ENCODE measurements around the gene SFXN3.

SFXN3 gene

DNA sequence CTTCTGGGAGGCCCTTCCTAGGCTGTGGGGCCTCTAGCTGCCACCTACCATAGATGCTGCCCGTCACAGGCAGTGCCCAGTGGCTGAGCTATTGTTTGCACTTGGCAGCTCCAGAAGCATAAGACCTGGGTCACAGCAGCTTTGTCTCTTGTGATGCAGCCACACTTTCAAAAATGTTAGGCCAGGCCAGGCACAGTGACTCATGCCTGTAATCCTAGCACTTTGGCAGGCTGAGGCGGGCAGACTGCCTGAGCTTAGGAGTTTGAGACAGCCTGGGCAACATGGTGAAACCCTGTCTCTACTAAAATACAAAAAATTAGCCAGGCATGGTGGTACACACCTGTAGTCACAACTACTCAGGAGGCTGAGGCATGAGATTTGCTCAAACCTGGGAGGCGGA, 21.3 kb downstream of the SFXN3 start:
- Mint-ChIP-seq H3K27ac (peak overlapping the region in 1 of 2 donors; percentile 61), H3K4me3 (no peak overlapping the region), H3K9me3 (no peaks in the 10 kb centered on the region), H3K4me1 (peaks cover 36% of the 10 kb centered on the region), H3K27me3 (peaks cover 40% of the 10 kb centered on the region)
- ATAC-seq (no peak), DNase-seq (no peak)

DNA sequence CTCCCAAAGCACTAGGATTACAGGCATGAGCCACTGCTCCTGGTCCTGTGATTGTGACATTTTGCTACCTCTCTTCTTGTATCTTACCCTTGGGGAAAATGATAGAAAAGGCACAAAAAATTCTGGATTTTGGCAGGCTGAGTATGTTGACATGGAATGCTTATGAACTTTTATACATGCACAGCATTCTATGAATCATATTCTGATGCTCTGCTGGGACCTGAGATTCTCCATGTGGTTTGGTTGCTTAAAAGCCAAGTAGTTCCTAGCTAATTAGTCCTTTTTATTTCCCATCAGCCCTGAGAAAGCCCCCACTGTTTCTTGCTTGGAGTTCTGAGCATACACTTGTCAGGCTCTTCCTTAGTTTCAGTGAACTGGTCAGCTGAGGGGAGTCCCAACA, 22.5 kb downstream of the SFXN3 start:
- no peak overlapping the region for H3K27ac Mint-ChIP-seq
- ATAC-seq = no peak
- peaks cover 30% of the 10 kb centered on the region for H3K4me1 Mint-ChIP-seq
- H3K9me3 Mint-ChIP-seq = no peaks in the 10 kb centered on the region
- H3K27me3 Mint-ChIP-seq = peaks cover 28% of the 10 kb centered on the region
- H3K4me3 Mint-ChIP-seq = no peak overlapping the region
- DNase-seq = no peak

DNA sequence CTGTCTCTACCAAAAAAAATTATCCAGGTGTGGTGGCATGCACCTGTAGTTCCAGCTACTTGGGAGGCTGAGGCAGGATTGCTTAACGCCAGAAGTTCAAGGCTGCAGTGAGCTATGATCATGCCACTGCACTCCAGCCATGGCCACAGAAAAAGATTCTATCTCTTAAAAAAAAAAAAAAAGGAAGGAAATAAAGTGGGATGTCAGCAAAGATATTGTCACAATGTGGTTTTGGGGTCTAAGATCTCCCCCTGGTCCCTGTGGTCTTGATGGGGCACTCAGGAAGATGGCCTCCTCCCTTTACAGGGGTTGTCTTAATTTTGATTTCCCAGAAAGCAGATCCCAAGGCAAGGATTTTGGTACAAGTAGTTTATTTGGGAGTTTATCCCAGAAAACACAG, 23.3 kb downstream of the SFXN3 start:
- H3K27me3 Mint-ChIP-seq = peaks cover 20% of the 10 kb centered on the region
- H3K4me1 Mint-ChIP-seq = peaks cover 26% of the 10 kb centered on the region
- ATAC-seq (no peak), DNase-seq (no peak)
- no peaks in the 10 kb centered on the region for H3K9me3 Mint-ChIP-seq
- no peak overlapping the region for H3K4me3 Mint-ChIP-seq
- H3K27ac Mint-ChIP-seq = no peak overlapping the region

DNA sequence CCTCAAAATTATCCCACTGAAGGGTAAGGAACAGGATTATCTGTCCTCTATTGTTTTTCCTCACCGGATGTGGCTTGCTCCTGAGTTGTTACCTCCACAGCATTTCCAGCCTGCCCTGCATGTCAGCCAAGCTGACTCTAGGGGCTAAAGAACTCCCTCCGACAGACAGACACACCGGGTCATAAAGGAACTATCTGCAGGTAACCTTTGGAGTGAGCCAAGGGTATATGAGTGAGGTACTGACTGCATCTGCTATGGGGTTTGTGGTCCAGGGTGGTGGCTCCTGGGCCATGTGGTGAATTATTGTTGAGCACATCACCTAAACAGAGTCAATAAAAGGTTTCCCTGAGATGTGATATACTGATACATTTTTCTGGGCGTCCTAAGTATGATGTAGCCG, 23.8 kb downstream of the SFXN3 start:
- Mint-ChIP-seq H3K27me3 (peaks cover 14% of the 10 kb centered on the region), H3K27ac (no peak overlapping the region), H3K9me3 (no peaks in the 10 kb centered on the region), H3K4me3 (no peak overlapping the region), H3K4me1 (peaks cover 26% of the 10 kb centered on the region)
- ATAC-seq (no peak), DNase-seq (no peak)

DNA sequence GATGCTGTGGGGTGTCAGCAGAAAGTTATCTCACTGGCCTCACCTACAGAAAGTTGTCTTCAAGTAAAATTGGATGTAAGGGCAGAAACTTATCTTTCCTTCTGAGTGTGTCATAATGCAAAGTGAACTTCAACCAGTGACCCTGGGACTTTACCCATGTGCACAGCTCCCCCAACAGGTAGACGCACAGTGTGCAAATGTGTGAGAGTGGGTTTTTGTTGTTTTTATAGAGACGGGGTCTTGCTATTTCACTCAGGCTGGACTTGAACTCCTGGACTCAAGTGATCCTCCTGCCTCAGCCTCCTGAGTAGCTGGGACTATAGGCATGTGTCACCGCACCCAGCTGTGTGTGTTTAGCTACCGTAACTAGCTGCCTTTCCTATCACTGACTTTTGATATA, 24.4 kb downstream of the SFXN3 start:
- H3K9me3 Mint-ChIP-seq = no peaks in the 10 kb centered on the region
- peaks cover 9% of the 10 kb centered on the region for H3K27me3 Mint-ChIP-seq
- peaks cover 23% of the 10 kb centered on the region for H3K4me1 Mint-ChIP-seq
- no peak overlapping the region for H3K27ac Mint-ChIP-seq
- no peak overlapping the region for H3K4me3 Mint-ChIP-seq
- no peak for DNase-seq
- ATAC-seq = no peak

DNA sequence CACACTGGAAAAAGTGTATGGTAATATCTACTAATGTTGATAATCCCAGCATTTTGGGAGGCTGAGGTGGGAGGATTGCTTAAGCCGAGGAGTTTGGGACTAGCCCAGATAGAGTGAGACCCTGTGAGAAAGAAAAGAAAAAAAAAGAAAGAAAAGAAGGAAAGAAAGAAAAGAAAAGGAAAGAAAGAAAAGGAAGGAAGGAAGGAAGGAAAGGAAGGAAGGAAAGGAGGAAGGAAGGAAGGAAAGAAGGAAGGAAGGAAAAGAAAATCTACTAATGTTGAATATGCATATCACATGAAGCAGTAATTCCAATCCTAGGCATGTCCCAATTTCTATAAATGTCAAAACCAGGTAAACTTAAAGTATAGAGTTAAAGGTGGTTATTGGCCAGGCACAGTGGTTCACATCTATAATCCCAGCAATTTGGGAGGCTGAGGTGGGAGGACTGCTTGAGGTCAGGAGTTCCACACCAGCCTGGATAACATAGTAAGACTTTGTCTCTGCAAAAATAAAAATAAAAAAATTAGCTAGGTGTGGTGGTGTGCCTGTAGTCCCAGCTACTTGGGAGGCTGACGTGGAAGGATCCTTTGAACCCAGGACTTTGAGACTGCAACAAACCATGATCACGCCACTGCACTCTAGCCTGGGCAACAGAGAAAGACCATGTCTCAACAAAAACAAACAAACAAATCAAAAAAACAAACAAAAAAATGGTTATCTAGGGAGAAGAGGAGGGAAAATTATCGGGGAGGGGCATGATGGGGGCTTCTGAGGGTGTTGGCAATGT, 25.5 kb downstream of the SFXN3 start:
- no peak for ATAC-seq
- H3K4me1 Mint-ChIP-seq = peaks cover 18% of the 10 kb centered on the region
- peaks cover 2% of the 10 kb centered on the region for H3K27me3 Mint-ChIP-seq
- no peak for DNase-seq
- H3K9me3 Mint-ChIP-seq = no peaks in the 10 kb centered on the region
- peak overlapping the region in 1 of 2 donors; percentile 59 for H3K27ac Mint-ChIP-seq
- H3K4me3 Mint-ChIP-seq = no peak overlapping the region

DNA sequence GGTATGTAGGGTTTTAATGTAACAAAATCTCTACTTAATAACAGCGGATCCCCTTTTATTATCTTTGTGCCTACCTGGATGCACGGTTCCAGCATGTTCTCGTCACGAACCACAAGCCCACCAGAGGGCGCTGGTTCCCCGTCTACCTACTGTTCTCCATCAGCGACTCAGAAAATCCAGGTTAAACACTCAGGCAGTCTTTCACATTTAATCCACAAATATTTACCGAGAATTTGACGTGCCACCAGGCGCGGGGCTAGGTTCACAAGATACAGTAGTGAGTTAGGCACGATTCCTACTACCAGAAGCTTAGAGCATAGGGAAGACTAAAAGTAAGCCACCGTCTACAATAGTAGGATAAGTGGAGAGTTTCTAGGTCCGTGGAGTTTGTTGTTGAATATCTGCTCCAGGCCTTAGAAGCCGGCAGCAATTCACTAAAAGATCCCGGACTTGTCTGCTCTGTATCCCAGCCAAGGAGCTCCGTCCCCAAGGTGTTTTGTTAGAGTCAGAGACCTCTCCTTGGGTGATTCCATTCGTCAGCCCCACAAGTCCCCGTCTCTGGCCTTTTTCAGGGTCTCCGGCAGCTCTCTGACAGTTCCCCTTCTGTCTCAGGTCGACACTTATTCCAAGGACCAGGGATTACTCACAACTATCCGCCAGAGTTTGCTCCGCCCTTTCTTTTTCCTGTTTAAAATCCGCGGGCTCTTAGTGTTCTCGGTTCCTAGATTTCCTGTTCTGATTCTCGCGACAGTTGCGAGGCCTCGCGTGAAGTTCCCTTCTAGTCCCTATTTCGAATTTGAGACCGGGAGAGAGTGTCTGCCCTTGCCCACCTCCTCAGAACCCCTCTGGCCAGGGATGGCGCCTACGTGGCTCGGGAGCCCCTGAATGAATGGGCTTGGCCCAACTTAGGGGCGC, 29.3 kb downstream of the SFXN3 start:
- Mint-ChIP-seq H3K4me1 (peaks cover 43% of the 10 kb centered on the region), H3K4me3 (peak overlapping the region; percentile 86 to 98), H3K27me3 (peaks cover 39% of the 10 kb centered on the region), H3K27ac (peak overlapping the region; percentile 97), H3K9me3 (no peaks in the 10 kb centered on the region)
- ATAC-seq (peak; percentile 67), DNase-seq (peak; percentile 84 to 95)

DNA sequence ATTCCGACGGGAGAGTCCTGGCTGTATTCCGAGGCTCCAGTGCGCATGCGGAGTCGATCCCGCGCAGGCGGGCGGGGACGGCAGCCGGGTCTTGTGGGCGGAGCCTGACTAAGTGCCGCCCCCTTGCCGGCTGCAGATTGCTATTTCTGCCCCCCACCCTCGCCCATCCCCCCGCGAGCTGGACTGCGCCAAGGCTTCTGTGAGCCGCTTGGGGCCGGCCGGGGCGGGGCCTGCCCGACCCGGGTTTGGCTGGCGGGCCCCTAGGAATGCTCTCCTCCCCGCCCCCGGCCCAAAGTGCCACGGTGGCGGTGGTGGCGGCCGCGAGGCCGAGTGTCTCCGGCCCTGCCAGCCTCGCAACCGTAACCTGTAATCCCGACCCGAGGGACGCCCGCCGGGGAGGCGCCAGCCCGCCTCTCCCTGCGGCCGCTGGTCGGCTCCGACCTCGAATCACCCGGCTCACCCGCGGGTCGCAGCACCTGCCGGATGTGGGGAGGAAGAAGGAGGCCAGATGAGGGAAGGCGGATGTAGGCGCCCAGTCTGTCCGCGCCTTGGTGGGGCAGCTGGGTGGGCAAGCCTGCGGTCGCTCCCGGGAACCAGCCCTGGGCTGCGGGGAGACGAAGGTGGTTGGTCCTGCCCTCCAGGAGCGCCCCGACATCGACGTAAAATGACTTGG, 30.1 kb downstream of the SFXN3 start:
- ATAC-seq = peak; percentile 75
- H3K4me1 Mint-ChIP-seq = peaks cover 47% of the 10 kb centered on the region

DNA sequence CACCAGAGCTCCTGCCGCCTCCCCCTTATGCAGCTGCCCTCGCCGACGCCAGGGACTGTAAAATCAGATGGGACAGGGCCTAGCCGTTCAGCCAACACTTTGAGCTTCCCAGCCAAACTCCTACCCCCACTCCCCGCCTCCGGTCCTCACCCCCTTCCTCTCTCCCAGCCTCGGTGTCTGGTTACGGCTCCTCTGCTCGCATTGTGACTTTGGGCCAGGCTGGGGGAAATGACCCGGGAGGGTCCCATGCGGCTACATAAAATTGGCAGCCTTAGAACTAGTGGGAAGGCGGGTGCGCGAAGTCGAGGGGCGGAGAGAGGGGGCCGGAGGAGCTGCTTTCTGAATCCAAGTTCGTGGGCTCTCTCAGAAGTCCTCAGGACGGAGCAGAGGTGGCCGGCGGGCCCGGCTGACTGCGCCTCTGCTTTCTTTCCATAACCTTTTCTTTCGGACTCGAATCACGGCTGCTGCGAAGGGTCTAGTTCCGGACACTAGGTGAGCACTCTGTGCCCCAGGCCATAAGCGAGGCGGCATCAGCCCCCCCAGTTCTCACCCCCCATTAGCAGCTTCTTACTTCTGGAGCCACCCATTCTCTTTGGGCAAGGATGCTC, 30.7 kb downstream of the SFXN3 start, which contains the start of gene KAZALD1:
Gene KAZALD1 (plus strand): TSS at position 366 of the 608 bp plus-strand sequence. CDS start 604 bp downstream, outside the sequence.
- peaks cover 50% of the 10 kb centered on the region for H3K4me1 Mint-ChIP-seq
- peaks cover 54% of the 10 kb centered on the region for H3K27me3 Mint-ChIP-seq

More for the DNA sequence above, 30.1 kb downstream of the SFXN3 start:
- DNase-seq = peak in 1 of 2 donors; percentile 92
- Mint-ChIP-seq H3K9me3 (no peaks in the 10 kb centered on the region), H3K27ac (peak overlapping the region; percentile 97), H3K4me3 (peak overlapping the region; percentile 86 to 98), H3K27me3 (peaks cover 47% of the 10 kb centered on the region)

DNA sequence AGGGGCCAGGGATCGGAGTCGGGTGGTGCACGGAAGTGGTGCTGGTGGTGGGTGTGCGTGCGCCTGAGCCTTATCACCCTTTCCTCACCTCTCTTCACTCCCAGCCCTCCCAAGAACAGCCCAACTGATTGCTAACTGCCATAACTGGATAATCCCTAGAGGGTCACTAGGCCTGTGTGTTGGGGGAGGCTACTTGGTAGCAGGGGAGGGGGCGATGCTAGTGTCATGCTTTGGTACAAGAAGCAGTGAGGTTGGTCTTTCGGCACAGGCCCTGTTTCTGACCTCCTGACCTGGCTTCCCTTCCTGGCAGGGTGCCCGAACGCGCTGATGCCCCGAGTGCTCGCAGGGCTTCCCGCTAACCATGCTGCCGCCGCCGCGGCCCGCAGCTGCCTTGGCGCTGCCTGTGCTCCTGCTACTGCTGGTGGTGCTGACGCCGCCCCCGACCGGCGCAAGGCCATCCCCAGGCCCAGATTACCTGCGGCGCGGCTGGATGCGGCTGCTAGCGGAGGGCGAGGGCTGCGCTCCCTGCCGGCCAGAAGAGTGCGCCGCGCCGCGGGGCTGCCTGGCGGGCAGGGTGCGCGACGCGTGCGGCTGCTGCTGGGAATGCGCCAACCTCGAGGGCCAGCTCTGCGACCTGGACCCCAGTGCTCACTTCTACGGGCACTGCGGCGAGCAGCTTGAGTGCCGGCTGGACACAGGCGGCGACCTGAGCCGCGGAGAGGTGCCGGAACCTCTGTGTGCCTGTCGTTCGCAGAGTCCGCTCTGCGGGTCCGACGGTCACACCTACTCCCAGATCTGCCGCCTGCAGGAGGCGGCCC, 31.4 kb downstream of the SFXN3 start:
- H3K4me3 Mint-ChIP-seq = peak overlapping the region; percentile 77 to 86
- ATAC-seq = peak; percentile 63
- no peaks in the 10 kb centered on the region for H3K9me3 Mint-ChIP-seq
- peaks cover 61% of the 10 kb centered on the region for H3K27me3 Mint-ChIP-seq
- H3K4me1 Mint-ChIP-seq = peaks cover 55% of the 10 kb centered on the region
- H3K27ac Mint-ChIP-seq = no peak overlapping the region
- DNase-seq = peak; percentile 64 to 67

More for the DNA sequence above, 30.7 kb downstream of the SFXN3 start, which contains the start of gene KAZALD1:
- peak; percentile 44 for ATAC-seq
- Mint-ChIP-seq H3K9me3 (no peaks in the 10 kb centered on the region), H3K4me3 (peak within 1 kb of the TSS; percentile 86 to 98), H3K27ac (peak within 1 kb of the TSS; percentile 97)
- DNase-seq = no peak

DNA sequence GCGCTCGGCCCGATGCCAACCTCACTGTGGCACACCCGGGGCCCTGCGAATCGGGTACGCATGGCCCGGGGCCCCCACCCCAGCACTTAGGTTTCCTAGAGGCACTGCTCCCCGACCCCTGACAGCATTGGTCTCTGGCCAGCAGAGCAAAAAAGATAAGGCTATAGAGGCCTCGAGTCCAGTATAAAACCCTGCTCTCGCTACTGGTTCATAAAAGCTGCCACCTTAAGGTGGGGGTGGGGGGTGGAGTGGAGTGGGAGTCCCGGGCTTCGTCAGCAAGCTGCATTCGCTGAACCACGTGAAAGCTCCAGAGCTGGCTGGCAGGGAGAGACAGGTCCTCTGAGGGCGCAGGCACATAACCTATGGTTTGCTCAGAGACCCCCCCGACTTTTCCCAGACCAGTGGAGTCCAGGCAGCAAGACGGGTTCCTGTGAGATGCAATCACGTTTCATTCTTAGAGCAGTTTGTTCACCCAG, 32.1 kb downstream of the SFXN3 start:
- Mint-ChIP-seq H3K4me3 (peak overlapping the region; percentile 77 to 86), H3K27ac (no peak overlapping the region), H3K9me3 (no peaks in the 10 kb centered on the region), H3K4me1 (peaks cover 59% of the 10 kb centered on the region), H3K27me3 (peaks cover 65% of the 10 kb centered on the region)
- ATAC-seq (no peak), DNase-seq (no peak)

DNA sequence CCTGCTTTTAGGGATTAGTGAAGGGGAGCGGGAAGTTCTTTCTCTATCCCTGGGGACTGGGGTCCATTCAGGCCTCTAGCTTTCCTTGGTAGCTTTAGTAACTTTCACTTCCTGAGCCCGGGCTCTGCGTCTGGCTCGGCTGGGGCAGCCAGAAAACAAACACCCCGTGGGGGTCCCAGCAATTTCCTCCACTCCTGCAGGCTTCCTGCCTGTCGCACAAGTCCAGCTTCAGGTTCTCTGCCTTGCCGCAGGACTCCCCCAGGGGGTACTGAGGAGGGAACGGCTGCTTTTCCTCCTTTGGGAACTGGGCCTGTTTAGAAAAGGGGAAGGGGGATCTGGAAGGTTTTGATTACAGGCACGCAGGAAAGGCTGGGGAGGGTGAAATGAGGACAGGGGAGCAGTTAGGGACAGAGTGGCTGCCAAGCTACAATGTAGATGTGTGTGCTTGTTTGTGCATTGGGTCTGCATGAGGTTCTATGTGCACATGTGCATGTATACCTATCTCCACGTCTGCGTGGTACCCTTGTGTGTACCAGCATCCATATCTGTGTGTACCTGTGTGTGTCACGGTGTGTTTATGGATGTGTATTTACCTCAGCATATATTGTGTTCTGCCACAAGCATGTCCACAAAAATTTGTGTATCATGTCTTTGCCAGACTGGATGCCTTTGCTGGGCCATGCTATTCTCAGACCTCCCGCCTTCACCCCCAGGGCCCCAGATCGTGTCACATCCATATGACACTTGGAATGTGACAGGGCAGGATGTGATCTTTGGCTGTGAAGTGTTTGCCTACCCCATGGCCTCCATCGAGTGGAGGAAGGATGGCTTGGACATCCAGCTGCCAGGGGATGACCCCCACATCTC, 32.7 kb downstream of the SFXN3 start:
- ATAC-seq (no peak), DNase-seq (no peak)
- Mint-ChIP-seq H3K27ac (no peak overlapping the region), H3K9me3 (no peaks in the 10 kb centered on the region), H3K27me3 (peaks cover 65% of the 10 kb centered on the region), H3K4me3 (peak overlapping the region in 1 of 2 donors; percentile 24), H3K4me1 (peaks cover 59% of the 10 kb centered on the region)

DNA sequence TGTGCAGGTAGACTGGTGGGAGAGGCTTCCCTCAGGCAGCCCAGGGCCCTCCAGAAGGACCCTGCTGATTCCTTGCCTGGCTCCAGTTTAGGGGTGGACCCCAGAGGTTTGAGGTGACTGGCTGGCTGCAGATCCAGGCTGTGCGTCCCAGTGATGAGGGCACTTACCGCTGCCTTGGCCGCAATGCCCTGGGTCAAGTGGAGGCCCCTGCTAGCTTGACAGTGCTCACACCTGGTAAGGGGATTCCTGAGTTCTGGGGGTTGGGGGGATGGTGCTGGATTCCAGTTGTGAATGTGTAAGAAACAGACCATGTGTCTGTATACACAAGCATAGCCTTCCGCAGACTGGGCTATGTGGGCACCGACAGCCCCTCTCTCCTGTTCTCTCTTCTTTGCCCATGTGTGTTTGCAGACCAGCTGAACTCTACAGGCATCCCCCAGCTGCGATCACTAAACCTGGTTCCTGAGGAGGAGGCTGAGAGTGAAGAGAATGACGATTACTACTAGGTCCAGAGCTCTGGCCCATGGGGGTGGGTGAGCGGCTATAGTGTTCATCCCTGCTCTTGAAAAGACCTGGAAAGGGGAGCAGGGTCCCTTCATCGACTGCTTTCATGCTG, 33.5 kb downstream of the SFXN3 start:
- Mint-ChIP-seq H3K27me3 (peaks cover 65% of the 10 kb centered on the region), H3K4me3 (no peak overlapping the region), H3K4me1 (peaks cover 54% of the 10 kb centered on the region), H3K9me3 (no peaks in the 10 kb centered on the region), H3K27ac (no peak overlapping the region)
- ATAC-seq (no peak), DNase-seq (no peak)

Measured in stimulated activated naive CD8-positive, alpha-beta T cell treated with anti-CD3 and anti-CD28 coated beads, Interleukin-15, amount 100 ng/mL, for 72 hours (primary cell).